ENCODE data around the gene PMM1.
A peak's percentile ranks its signal among the peaks of the same experiment; 100 is the strongest.

The PMM1 gene

DNA sequence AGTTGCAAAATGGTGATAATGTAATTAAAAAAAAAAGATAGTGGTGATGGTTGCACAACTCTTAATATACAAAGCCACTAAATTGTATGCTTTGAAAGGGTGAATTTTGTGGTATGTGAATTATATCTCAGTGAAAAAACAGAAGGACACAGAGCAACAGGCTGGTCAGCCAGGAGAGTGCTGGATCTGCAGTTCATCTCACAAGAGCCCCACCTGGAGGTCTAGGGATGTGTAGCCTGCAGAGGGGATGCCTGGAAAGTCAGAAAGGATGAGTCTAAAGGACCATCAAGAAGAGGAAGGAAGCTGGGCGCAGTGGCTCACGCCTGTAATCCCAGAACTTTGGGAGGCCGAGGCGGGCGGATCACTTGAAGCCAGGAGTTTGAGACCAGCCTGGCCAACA, 54.4 kb downstream of the PMM1 start:
- Histone ChIP-seq H3F3A (ENCODE audit: insufficient read depth, low read length) (no peaks in the 10 kb centered on the region), H2AFZ (ENCODE audit: low read length) (no peak overlapping the region), H3K4me2 (ENCODE audit: low read depth, low read length) (no peak overlapping the region), H3K4me3 (ENCODE audit: low read length) (no peak overlapping the region), H3K27me3 (replicated peaks; ENCODE audit: insufficient read depth, low read length) (no peaks in the 10 kb centered on the region), H3K9me2 (replicated peaks; ENCODE audit: insufficient read depth, low read length) (no peaks in the 10 kb centered on the region), H3K36me3 (replicated peaks; ENCODE audit: insufficient read depth, low read length) (no peaks in the 10 kb centered on the region), H3K9me3 (replicated peaks; ENCODE audit: insufficient read depth, low read length) (no peaks in the 10 kb centered on the region), H3K4me1 (ENCODE audit: low read length) (no peaks in the 10 kb centered on the region), H3K9ac (ENCODE audit: low read length) (no peak overlapping the region), H4K20me1 (ENCODE audit: insufficient read depth, low read length) (no peaks in the 10 kb centered on the region), H3K27ac (ENCODE audit: low read length) (no peak overlapping the region), H3K79me2 (ENCODE audit: low read length) (peaks cover 19% of the 10 kb centered on the region)
- TF ChIP-seq EZH2 (optimal IDR thresholded peaks at IDR 0.05; ENCODE audit: low read depth, low read length) (no peak), EZH2phosphoT487 (IDR thresholded peaks at IDR 0.05; ENCODE audit: low read length) (no peak)
- TF ChIP-seq, protein P1, sequence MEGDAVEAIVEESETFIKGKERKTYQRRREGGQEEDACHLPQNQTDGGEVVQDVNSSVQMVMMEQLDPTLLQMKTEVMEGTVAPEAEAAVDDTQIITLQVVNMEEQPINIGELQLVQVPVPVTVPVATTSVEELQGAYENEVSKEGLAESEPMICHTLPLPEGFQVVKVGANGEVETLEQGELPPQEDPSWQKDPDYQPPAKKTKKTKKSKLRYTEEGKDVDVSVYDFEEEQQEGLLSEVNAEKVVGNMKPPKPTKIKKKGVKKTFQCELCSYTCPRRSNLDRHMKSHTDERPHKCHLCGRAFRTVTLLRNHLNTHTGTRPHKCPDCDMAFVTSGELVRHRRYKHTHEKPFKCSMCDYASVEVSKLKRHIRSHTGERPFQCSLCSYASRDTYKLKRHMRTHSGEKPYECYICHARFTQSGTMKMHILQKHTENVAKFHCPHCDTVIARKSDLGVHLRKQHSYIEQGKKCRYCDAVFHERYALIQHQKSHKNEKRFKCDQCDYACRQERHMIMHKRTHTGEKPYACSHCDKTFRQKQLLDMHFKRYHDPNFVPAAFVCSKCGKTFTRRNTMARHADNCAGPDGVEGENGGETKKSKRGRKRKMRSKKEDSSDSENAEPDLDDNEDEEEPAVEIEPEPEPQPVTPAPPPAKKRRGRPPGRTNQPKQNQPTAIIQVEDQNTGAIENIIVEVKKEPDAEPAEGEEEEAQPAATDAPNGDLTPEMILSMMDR (IDR thresholded peaks at IDR 0.05; ENCODE audit: low read length): peak; percentile 13; the same call in 1 of the 2 replicates
- no peak for DNase-seq

DNA sequence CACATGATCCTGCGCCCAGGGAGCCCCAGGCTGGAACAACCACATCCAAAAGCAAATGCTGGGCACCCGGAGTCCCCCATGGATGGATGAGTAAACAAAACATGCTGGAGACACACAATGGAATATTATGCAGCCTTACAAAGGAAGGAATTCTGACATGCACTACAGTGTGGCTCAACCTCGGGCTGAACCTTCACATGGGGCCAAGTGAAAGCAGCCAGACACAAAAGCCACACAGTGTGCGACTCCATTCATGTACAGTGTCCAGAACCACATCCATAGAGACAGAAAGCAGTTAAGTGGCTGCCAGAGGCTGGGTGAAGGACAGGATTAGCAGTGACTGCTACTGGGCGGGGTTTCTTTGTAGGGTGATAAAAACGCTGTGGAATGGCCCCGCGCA, 55.4 kb downstream of the PMM1 start:
- no peak overlapping the region for H2AFZ ChIP-seq (ENCODE audit: low read length)
- H3K79me2 ChIP-seq (ENCODE audit: low read length): peaks cover 15% of the 10 kb centered on the region
- H3K27ac ChIP-seq (ENCODE audit: low read length): no peak overlapping the region
- no peaks in the 10 kb centered on the region for H3K9me3 ChIP-seq (replicated peaks; ENCODE audit: insufficient read depth, low read length)
- no peaks in the 10 kb centered on the region for H3K4me1 ChIP-seq (ENCODE audit: low read length)
- no peak overlapping the region for H3K4me2 ChIP-seq (ENCODE audit: low read depth, low read length)
- H3K27me3 ChIP-seq (replicated peaks; ENCODE audit: insufficient read depth, low read length): no peaks in the 10 kb centered on the region
- no peaks in the 10 kb centered on the region for H4K20me1 ChIP-seq (ENCODE audit: insufficient read depth, low read length)
- no peak overlapping the region for H3K9ac ChIP-seq (ENCODE audit: low read length)
- DNase-seq: no peak
- H3F3A ChIP-seq (ENCODE audit: insufficient read depth, low read length): no peaks in the 10 kb centered on the region
- TF ChIP-seq EZH2phosphoT487 (IDR thresholded peaks at IDR 0.05; ENCODE audit: low read length): no peak
- TF ChIP-seq, protein P1 (IDR thresholded peaks at IDR 0.05; ENCODE audit: low read length): no peak
- TF ChIP-seq EZH2 (optimal IDR thresholded peaks at IDR 0.05; ENCODE audit: low read depth, low read length): no peak
- no peaks in the 10 kb centered on the region for H3K9me2 ChIP-seq (replicated peaks; ENCODE audit: insufficient read depth, low read length)
- H3K4me3 ChIP-seq (ENCODE audit: low read length): no peak overlapping the region
- 0 out of 2 replicates have a peak, but pooled peaks cover 2% of the 10 kb centered on the region for H3K36me3 ChIP-seq (replicated peaks; ENCODE audit: insufficient read depth, low read length)

DNA sequence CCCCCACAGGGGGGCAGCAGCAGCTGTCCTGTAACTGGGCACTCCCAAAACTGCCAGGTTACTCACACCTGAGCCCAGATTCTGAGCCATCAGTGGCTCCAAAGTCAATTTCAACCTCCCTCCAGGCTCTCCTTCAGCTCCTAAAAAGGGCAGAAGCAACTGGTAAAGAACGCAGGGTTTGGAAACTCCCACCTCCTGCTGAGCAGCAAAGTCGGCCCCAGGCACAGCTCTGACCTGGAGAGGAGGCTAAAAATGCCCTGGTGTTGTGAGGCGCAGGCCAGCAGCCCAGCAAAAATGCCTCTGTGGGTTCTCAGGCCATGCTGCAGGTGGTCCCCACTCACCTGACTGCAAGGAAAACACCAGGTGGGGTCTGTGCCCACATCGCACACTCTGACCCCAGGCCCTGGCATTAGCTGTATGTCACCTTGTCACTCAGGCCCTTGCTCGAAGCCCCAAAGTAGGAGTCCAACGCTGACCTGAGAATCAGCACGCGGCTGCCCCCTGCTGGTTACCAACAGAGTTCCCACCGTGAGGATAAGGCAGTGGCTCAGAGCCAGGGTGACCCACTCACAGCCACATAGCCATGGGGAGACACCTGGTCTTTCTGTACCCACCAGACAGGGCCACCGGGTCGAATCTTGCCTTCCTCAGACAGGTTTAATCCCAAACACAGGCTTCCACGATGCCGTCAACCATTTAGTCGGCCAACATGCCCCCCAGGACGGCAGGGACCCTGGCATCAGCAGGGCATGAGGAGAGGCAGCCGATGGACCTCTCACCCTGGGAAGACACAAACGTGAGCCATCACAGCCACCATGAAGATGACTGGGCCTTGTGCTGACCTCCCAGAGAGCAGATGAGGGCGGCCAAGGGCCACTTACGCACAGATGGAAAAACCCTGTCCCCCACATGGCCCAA, 56.5 kb downstream of the PMM1 start:
- Histone ChIP-seq H4K20me1 (ENCODE audit: insufficient read depth, low read length) (no peaks in the 10 kb centered on the region), H3K79me2 (ENCODE audit: low read length) (peaks cover 15% of the 10 kb centered on the region), H3K9me3 (replicated peaks; ENCODE audit: insufficient read depth, low read length) (no peaks in the 10 kb centered on the region), H3K4me3 (ENCODE audit: low read length) (no peak overlapping the region), H3K27ac (ENCODE audit: low read length) (no peak overlapping the region), H3K4me1 (ENCODE audit: low read length) (no peaks in the 10 kb centered on the region), H3K9ac (ENCODE audit: low read length) (no peak overlapping the region), H3K9me2 (replicated peaks; ENCODE audit: insufficient read depth, low read length) (no peaks in the 10 kb centered on the region), H2AFZ (ENCODE audit: low read length) (no peak overlapping the region), H3K27me3 (replicated peaks; ENCODE audit: insufficient read depth, low read length) (no peaks in the 10 kb centered on the region), H3F3A (ENCODE audit: insufficient read depth, low read length) (no peaks in the 10 kb centered on the region), H3K4me2 (ENCODE audit: low read depth, low read length) (no peak overlapping the region), H3K36me3 (replicated peaks; ENCODE audit: insufficient read depth, low read length) (peaks cover 2% of the 10 kb centered on the region; the same call in 1 of the 2 replicates)
- TF ChIP-seq EZH2 (optimal IDR thresholded peaks at IDR 0.05; ENCODE audit: low read depth, low read length) (no peak), EZH2phosphoT487 (IDR thresholded peaks at IDR 0.05; ENCODE audit: low read length) (no peak)
- TF ChIP-seq, protein P1 (IDR thresholded peaks at IDR 0.05; ENCODE audit: low read length): peak; percentile 85
- DNase-seq: peak; percentile 63

Measured in MM.1S (cell line).